Naive thymus-derived CD4-positive, alpha-beta T cell (primary cell): ENCODE results near the gene FASTKD3. TPM values are rescaled to one million over a fixed set of nuclear protein-coding genes. Genes with fewer than 3 reads are reported as not detected.

Experiments
- ATAC-seq: fragments of 150-1000 bp; cut with Tn5 transposase; 2 replicates; pipeline ENCODE4 v1.10.0; 2021; ENCODE audit warnings: mild to moderate bottlenecking, moderate library complexity
- CTCF ChIA-PET: fragments of 350-600 bp; sonication (Branson Sonifier 250); formaldehyde crosslinking; loops from one replicate; lab custom pipeline; 2021; ENCODE audit warnings: antibody characterized with exemption; lab: Charles Lee
- POLR2A ChIA-PET: fragments of 350-600 bp; sonication (Branson Sonifier 250); formaldehyde crosslinking; loops from one replicate; lab custom pipeline; 2021; ENCODE audit warnings: antibody characterized with exemption, inconsistent platforms; lab: Charles Lee
- DNase-seq, 9 donors: peaks; one replicate each; pipeline versions ENCODE4 v3.0.0 to v3.0.0-alpha.2; 2020 to 2022; ENCODE audit warnings: mixed read lengths in 1 of 9
- H3K27ac ChIP-seq: one replicate; pipeline ENCODE4 v1.7.0; 2013; ENCODE audit warnings: mild to moderate bottlenecking, low read depth, low read length, moderate library complexity
- H3K27me3 ChIP-seq, 2 donors: one replicate each; pipeline ENCODE4 v1.7.0; 2013; ENCODE audit warnings: low read length in 2 of 2, mild to moderate bottlenecking in 2 of 2, moderate library complexity in 2 of 2; ENCODE audit not compliant: control insufficient read depth in 2 of 2, insufficient read depth in 2 of 2
- H3K36me3 ChIP-seq, 3 experiments: 1 replicate in 2 of 3; 2 replicates in 1 of 3; pipeline ENCODE4 v1.7.0; 2013; ENCODE audit warnings: low read length in 3 of 3, mild to moderate bottlenecking in 3 of 3, moderate library complexity in 1 of 3; ENCODE audit not compliant: insufficient read depth in 3 of 3, control insufficient read depth in 2 of 3
- H3K4me1 ChIP-seq, 2 donors: one replicate each; pipeline ENCODE4 v1.7.0; 2013; ENCODE audit warnings: low read length in 2 of 2, mild to moderate bottlenecking in 2 of 2, moderate library complexity in 1 of 2; ENCODE audit not compliant: control insufficient read depth in 2 of 2, insufficient read depth in 2 of 2
- H3K4me3 ChIP-seq: 2 replicates; pipeline ENCODE4 v1.7.0; 2013; ENCODE audit warnings: mild to moderate bottlenecking, low read length
- H3K9me3 ChIP-seq, 3 experiments: 1 replicate in 2 of 3; 2 replicates in 1 of 3; pipeline ENCODE4 v1.7.0; 2013; ENCODE audit warnings: low read length in 3 of 3; ENCODE audit not compliant: control insufficient read depth in 2 of 3
- H3K27ac Mint-ChIP-seq, 9 donors: one replicate each; pipeline ENCODE4 v1.8.0; 2020 to 2022; ENCODE audit warnings: mixed read lengths in 9 of 9, mild to moderate bottlenecking in 8 of 9, moderate library complexity in 5 of 9, inconsistent platforms in 2 of 9
- H3K27me3 Mint-ChIP-seq, 5 donors: one replicate each; pipeline ENCODE4 v1.8.0; 2021 to 2022; ENCODE audit warnings: mixed read lengths in 5 of 5, mild to moderate bottlenecking in 1 of 5
- H3K36me3 Mint-ChIP-seq, 5 donors: one replicate each; pipeline ENCODE4 v1.8.0; 2020 to 2022; ENCODE audit warnings: mixed read lengths in 5 of 5, mild to moderate bottlenecking in 3 of 5, inconsistent platforms in 1 of 5
- H3K4me1 Mint-ChIP-seq, 7 donors: one replicate each; pipeline ENCODE4 v1.8.0; 2020 to 2022; ENCODE audit warnings: mixed read lengths in 7 of 7, mild to moderate bottlenecking in 3 of 7, inconsistent platforms in 1 of 7
- H3K4me3 Mint-ChIP-seq, 10 donors: one replicate each; pipeline ENCODE4 v1.8.0; 2020 to 2022; ENCODE audit warnings: mild to moderate bottlenecking in 10 of 10, mixed read lengths in 10 of 10, moderate library complexity in 6 of 10, inconsistent platforms in 2 of 10
- H3K9me3 Mint-ChIP-seq, 11 donors: one replicate each; pipeline ENCODE4 v1.8.0; 2020 to 2022; ENCODE audit warnings: mixed read lengths in 11 of 11, mild to moderate bottlenecking in 4 of 11, inconsistent platforms in 1 of 11, moderate library complexity in 1 of 11
- intact Hi-C, 2 donors: fragments of 100-400 bp; cut with micrococcal nuclease; formaldehyde crosslinking; loops; one replicate each; pipeline ENCODE4 v1.15.1; 2023
- polyA plus RNA-seq, 2 donors: library from polyadenylated mRNA; unstranded; fragments of 300-500 nt; fragmentation: Illumina TruSeq; gene quantifications; one replicate each; pipeline ENCODE4 v1.2.3, GENCODE V29; 2021
- total RNA-seq, 6 experiments: library from RNA in 5 of 6; stranded (reverse) in 5 of 6; gene quantifications; 1 replicate in 5 of 6; 2 replicates in 1 of 6; pipeline ENCODE4 v1.2.3 and lab custom pipeline; 2021 to 2026

Gene FASTKD3
- total and polyA plus RNA-seq, 7 experiments from 2014 or later = 4.2 to 15.3 (median 10.0) TPM

GRCh38 chr5:7855611-7856010 lies 13.2 kb downstream of the FASTKD3 start:
- CTCF ChIA-PET = interaction anchor here (1.1 to 2.8 kb wide), 2 partner anchors 10 to 17 kb away, joined by 3 to 8 read pairs; no protein-coding TSS in a partner anchor
- Histone ChIP-seq H3K4me3 (no peak overlapping the region), H3K27me3 (no peaks in the 10 kb centered on the region), H3K27ac (no peak overlapping the region), H3K36me3 (peaks cover 0 to 12% (median 0%) of the 10 kb centered on the region in 3 experiments), H3K9me3 (no peaks in the 10 kb centered on the region), H3K4me1 (peaks cover 0 to 8% of the 10 kb centered on the region in 2 donors)
- no peak overlapping the region for H3K4me3 Mint-ChIP-seq
- DNase-seq = no peak
- peaks cover 0 to 15% (median 0%) of the 10 kb centered on the region in 5 donors for H3K27me3 Mint-ChIP-seq
- POLR2A ChIA-PET = no interaction called here
- intact Hi-C loops = loop anchor here (2.0 to 5.0 kb wide), 3 partner anchors 108 to 1093 kb away; no protein-coding TSS in a partner anchor
- ATAC-seq = no peak
- H3K36me3 Mint-ChIP-seq = peaks cover 0 to 20% (median 17%) of the 10 kb centered on the region in 5 donors
- H3K4me1 Mint-ChIP-seq = peaks cover 31 to 46% (median 39%) of the 10 kb centered on the region in 7 donors
- H3K27ac Mint-ChIP-seq = peak overlapping the region in 1 of 9 donors; percentile 14
- H3K9me3 Mint-ChIP-seq = peaks cover 0 to 4% (median 0%) of the 10 kb centered on the region in 11 donors

DNA sequence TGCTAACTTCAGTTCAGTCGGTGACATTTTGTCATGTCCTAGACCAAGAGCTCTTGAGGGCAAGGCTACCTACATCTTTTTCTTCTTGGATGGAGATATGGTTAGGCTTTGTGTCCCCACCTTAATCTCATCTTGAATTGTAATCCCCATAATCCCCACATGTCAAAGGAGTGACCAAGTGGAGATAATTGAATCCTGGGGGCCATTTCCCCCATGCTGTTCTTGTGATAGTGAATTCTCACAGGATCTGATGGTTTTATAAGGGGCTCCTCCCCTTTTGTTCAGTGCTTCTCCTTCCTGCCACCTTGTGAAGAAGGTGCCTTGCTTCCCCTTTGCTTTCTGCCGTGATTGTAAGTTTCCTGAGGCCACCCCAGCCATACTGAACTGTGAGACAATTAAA lies 15.8 kb downstream of the FASTKD3 start:
- Histone ChIP-seq H3K4me1 (peaks cover 3 to 6% of the 10 kb centered on the region in 2 donors), H3K27ac (no peak overlapping the region), H3K9me3 (no peaks in the 10 kb centered on the region), H3K36me3 (no peaks in the 10 kb centered on the region), H3K4me3 (no peak overlapping the region), H3K27me3 (peaks cover 0 to 9% of the 10 kb centered on the region in 2 donors)
- DNase-seq (no peak), ATAC-seq (no peak)
- H3K4me3 Mint-ChIP-seq = peak overlapping the region in 1 of 10 donors; percentile 55
- peaks cover 0 to 4% (median 0%) of the 10 kb centered on the region in 11 donors for H3K9me3 Mint-ChIP-seq
- peaks cover 25 to 37% (median 28%) of the 10 kb centered on the region in 7 donors for H3K4me1 Mint-ChIP-seq
- H3K27ac Mint-ChIP-seq = peak overlapping the region in 1 of 9 donors; percentile 28
- CTCF ChIA-PET = no interaction called here
- intact Hi-C loops = no loop called here
- peaks cover 0 to 10% (median 0%) of the 10 kb centered on the region in 5 donors for H3K36me3 Mint-ChIP-seq
- H3K27me3 Mint-ChIP-seq = peaks cover 10 to 37% (median 16%) of the 10 kb centered on the region in 5 donors
- POLR2A ChIA-PET = no interaction called here

DNA sequence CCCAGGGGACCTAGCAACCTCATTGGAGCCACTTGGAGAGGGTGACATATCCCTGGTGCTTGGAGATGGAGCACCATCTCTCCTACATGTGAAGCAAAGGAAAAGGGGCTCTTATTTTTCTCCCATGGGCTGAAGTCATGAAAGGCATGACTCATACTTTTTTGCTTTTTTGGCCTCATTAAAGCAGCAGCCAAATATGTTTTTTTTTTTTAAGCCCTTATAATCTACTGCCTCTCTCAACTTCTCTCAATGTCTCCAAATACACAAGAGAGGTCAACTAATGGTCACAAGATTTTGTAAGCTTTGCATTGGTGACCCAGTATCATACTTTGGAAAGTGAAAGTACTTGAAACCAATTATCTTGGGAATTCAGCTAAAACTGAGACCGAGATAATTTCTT lies 16.3 kb downstream of the FASTKD3 start:
- Mint-ChIP-seq H3K9me3 (peaks cover 0 to 4% (median 0%) of the 10 kb centered on the region in 11 donors), H3K36me3 (peaks cover 0 to 8% (median 0%) of the 10 kb centered on the region in 5 donors), H3K4me1 (peaks cover 22 to 32% (median 24%) of the 10 kb centered on the region in 7 donors), H3K27me3 (peaks cover 15 to 42% (median 20%) of the 10 kb centered on the region in 5 donors), H3K27ac (peak overlapping the region in 4 of 9 donors; percentile 22 to 84 (median 40)), H3K4me3 (peak overlapping the region in 8 of 10 donors; percentile 5 to 90 (median 80))
- H3K4me3 ChIP-seq = no peak overlapping the region
- H3K4me1 ChIP-seq = peaks cover 0 to 6% of the 10 kb centered on the region in 2 donors
- intact Hi-C loops = no loop called here
- peaks cover 0 to 12% of the 10 kb centered on the region in 2 donors for H3K27me3 ChIP-seq
- ChIA-PET POLR2A (no interaction called here), CTCF (no interaction called here)
- DNase-seq = no peak
- ATAC-seq = no peak
- H3K9me3 ChIP-seq = no peaks in the 10 kb centered on the region
- no peak overlapping the region for H3K27ac ChIP-seq
- H3K36me3 ChIP-seq = no peaks in the 10 kb centered on the region

DNA sequence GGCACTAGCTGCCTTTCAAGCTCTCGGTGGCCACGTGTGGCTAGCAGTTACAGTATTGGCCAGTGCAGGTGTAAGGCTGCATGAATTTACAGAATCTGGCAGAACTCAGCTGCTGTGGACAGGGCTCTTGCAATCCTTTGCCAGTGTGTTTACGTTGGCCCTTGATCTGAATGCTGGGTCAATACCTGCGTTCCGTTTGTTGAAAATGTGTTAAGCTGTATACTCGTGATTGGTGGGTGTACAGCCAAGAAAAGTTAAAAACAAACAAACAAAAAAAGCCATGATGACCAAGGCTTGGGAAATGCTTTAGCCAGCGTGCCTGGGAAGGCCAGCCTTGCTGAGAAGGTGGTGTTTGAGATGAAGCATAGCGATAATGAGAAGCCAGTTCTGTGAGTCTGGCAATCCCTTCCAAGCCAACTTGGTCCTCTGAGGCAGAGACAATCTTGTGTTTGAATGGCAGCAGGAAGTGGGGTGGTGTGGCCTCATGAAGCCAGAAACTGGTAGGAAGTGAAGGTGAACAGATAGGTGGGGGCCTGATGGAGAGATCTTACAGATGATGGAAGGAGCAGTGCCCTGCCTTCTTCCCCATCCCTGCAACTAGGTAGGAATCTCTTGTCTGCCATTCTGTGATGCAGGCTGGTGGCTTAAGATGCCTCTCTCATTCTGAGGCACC lies 17.1 kb downstream of the FASTKD3 start:
- intact Hi-C loops = loop anchor here in 1 of 2 donors (1.0 kb wide), 1 partner anchor 18 kb away; the partner anchor contains the start of genes FASTKD3 and MTRR

GRCh38 chr5:7851240-7851592 lies 17.6 kb downstream of the FASTKD3 start:
- H3K27ac Mint-ChIP-seq = peak overlapping the region in 2 of 9 donors; percentile 25 to 83
- peaks cover 15 to 51% (median 22%) of the 10 kb centered on the region in 5 donors for H3K27me3 Mint-ChIP-seq
- H3K36me3 Mint-ChIP-seq = peaks cover 0 to 7% (median 0%) of the 10 kb centered on the region in 5 donors
- POLR2A ChIA-PET = interaction anchor here (1.0 kb wide), 1 partner anchor 19 kb away, joined by 3 read pairs; no protein-coding TSS in a partner anchor
- H3K27me3 ChIP-seq = peaks cover 0 to 14% of the 10 kb centered on the region in 2 donors
- CTCF ChIA-PET = no interaction called here
- H3K9me3 ChIP-seq = no peaks in the 10 kb centered on the region
- H3K27ac ChIP-seq = no peak overlapping the region
- peak overlapping the region; percentile 66 to 90 (median 83) for H3K4me3 Mint-ChIP-seq
- DNase-seq = no peak
- ATAC-seq = no peak
- intact Hi-C loops = loop anchor here in 1 of 2 donors (1.0 kb wide), 1 partner anchor 18 kb away; the partner anchor contains the start of genes FASTKD3 and MTRR
- H3K4me3 ChIP-seq = peak overlapping the region; percentile 33
- peaks cover 0 to 4% (median 0%) of the 10 kb centered on the region in 11 donors for H3K9me3 Mint-ChIP-seq
- H3K4me1 ChIP-seq = peaks cover 0 to 6% of the 10 kb centered on the region in 2 donors
- H3K4me1 Mint-ChIP-seq = peaks cover 19 to 29% (median 22%) of the 10 kb centered on the region in 7 donors
- no peaks in the 10 kb centered on the region for H3K36me3 ChIP-seq

More for the DNA sequence above, 17.1 kb downstream of the FASTKD3 start:
- no peaks in the 10 kb centered on the region for H3K36me3 ChIP-seq
- Mint-ChIP-seq H3K27me3 (peaks cover 15 to 47% (median 20%) of the 10 kb centered on the region in 5 donors), H3K9me3 (peaks cover 0 to 4% (median 0%) of the 10 kb centered on the region in 11 donors), H3K36me3 (peaks cover 0 to 7% (median 0%) of the 10 kb centered on the region in 5 donors), H3K4me1 (peaks cover 19 to 29% (median 22%) of the 10 kb centered on the region in 7 donors), H3K4me3 (peak overlapping the region; percentile 21 to 90 (median 83)), H3K27ac (peak overlapping the region in 4 of 9 donors; percentile 22 to 54 (median 27))
- ChIA-PET POLR2A (interaction anchor here (1.0 kb wide), 1 partner anchor 18 kb away, joined by 3 read pairs; no protein-coding TSS in a partner anchor), CTCF (no interaction called here)
- no peak for ATAC-seq
- H3K9me3 ChIP-seq = no peaks in the 10 kb centered on the region
- H3K27me3 ChIP-seq = peaks cover 0 to 14% of the 10 kb centered on the region in 2 donors
- H3K27ac ChIP-seq = no peak overlapping the region
- no peak overlapping the region for H3K4me3 ChIP-seq
- DNase-seq = peak in 3 of 9 donors; percentile 7 to 19 (median 17)
- peaks cover 0 to 6% of the 10 kb centered on the region in 2 donors for H3K4me1 ChIP-seq
